GM12801 (cell line): ENCODE measurements around the gene ATP6V0C.

Source experiments
- CTCF ChIP-seq: IDR thresholded peaks from one replicate; pipeline ENCODE4 v1.5.1; 2011; ENCODE audit warnings: control low read depth; ENCODE audit not compliant: insufficient read length; ENCODE audit errors: extremely low read depth

ATP6V0C gene

GRCh38 chr16:2513405-2514332, at the start of gene ATP6V0C:
ATP6V0C (plus strand) TSS chr16:2513952; CDS start chr16:2514104, 152 bp downstream.
- no peak for TF ChIP-seq CTCF

GRCh38 chr16:2464333-2464732, 49.4 kb upstream of the ATP6V0C start:
- no peak for TF ChIP-seq CTCF

GRCh38 chr16:2465653-2466415, 47.9 kb upstream of the ATP6V0C start:
- no peak for TF ChIP-seq CTCF

GRCh38 chr16:2466667-2467527, 46.9 kb upstream of the ATP6V0C start:
- no peak for TF ChIP-seq CTCF

GRCh38 chr16:2467528-2468232, 46.1 kb upstream of the ATP6V0C start:
- no peak for TF ChIP-seq CTCF

- TF ChIP-seq CTCF: no peak
Observed at GRCh38 chr16:2468233-2468724, 45.5 kb upstream of the ATP6V0C start.
